ENCODE results near the gene KCTD3.

- TF ChIP-seq, protein P1, sequence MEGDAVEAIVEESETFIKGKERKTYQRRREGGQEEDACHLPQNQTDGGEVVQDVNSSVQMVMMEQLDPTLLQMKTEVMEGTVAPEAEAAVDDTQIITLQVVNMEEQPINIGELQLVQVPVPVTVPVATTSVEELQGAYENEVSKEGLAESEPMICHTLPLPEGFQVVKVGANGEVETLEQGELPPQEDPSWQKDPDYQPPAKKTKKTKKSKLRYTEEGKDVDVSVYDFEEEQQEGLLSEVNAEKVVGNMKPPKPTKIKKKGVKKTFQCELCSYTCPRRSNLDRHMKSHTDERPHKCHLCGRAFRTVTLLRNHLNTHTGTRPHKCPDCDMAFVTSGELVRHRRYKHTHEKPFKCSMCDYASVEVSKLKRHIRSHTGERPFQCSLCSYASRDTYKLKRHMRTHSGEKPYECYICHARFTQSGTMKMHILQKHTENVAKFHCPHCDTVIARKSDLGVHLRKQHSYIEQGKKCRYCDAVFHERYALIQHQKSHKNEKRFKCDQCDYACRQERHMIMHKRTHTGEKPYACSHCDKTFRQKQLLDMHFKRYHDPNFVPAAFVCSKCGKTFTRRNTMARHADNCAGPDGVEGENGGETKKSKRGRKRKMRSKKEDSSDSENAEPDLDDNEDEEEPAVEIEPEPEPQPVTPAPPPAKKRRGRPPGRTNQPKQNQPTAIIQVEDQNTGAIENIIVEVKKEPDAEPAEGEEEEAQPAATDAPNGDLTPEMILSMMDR (conservative IDR thresholded peaks at IDR 0.05): no peak
- TF ChIP-seq ZFX (IDR thresholded peaks at IDR 0.05): no peak
These were observed 10.1 kb upstream of the KCTD3 start for GRCh38 chr1:215556996-215557395.

All from C4-2B (cell line).